Gastrocnemius medialis (tissue), 4 donors: Measurements from ENCODE around the gene LONP1.

Experiments used
- POLR2A ChIP-seq, 2 donors: fragments of 450-650 bp; IDR thresholded peaks; one replicate each; pipeline ENCODE4 v1.6.1; 2017; ENCODE audit warnings: antibody characterized with exemption in 2 of 2, mild to moderate bottlenecking in 2 of 2, moderate library complexity in 2 of 2
- TF ChIP-seq, protein P1 (sequence below), 5 experiments: fragments of 450-650 bp in 3 of 5; fragments of 200-600 bp in 2 of 5; sonication (generic) in 2 of 5; IDR thresholded peaks in 4 of 5; conservative IDR thresholded peaks in 1 of 5; 1 replicate in 4 of 5; 2 replicates in 1 of 5; pipeline ENCODE4 v1.5.1; 2016 to 2019; ENCODE audit warnings: antibody characterized with exemption in 5 of 5, mild to moderate bottlenecking in 3 of 5, moderate library complexity in 3 of 5

GRCh38 chr19:5743630-5744029 lies 23.7 kb upstream of the LONP1 start:
- TF ChIP-seq, protein P1, sequence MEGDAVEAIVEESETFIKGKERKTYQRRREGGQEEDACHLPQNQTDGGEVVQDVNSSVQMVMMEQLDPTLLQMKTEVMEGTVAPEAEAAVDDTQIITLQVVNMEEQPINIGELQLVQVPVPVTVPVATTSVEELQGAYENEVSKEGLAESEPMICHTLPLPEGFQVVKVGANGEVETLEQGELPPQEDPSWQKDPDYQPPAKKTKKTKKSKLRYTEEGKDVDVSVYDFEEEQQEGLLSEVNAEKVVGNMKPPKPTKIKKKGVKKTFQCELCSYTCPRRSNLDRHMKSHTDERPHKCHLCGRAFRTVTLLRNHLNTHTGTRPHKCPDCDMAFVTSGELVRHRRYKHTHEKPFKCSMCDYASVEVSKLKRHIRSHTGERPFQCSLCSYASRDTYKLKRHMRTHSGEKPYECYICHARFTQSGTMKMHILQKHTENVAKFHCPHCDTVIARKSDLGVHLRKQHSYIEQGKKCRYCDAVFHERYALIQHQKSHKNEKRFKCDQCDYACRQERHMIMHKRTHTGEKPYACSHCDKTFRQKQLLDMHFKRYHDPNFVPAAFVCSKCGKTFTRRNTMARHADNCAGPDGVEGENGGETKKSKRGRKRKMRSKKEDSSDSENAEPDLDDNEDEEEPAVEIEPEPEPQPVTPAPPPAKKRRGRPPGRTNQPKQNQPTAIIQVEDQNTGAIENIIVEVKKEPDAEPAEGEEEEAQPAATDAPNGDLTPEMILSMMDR (IDR thresholded peaks at IDR 0.05 in 4 of 5, conservative IDR thresholded peaks at IDR 0.05 in 1 of 5): no peak
- no peak for TF ChIP-seq POLR2A (IDR thresholded peaks at IDR 0.05)
